IMR-90 (cell line): Measurements from ENCODE around the gene PET117. TPM values are rescaled to one million over a fixed set of nuclear protein-coding genes. Genes with fewer than 3 reads are reported as not detected.

Experiments used
- ATAC-seq: fragments of 200-7000 bp; cut with Tn5 transposase; 2 replicates; pipeline ENCODE4 v1.9.1; 2020; ENCODE audit warnings: low read depth, mild to moderate bottlenecking, moderate library complexity
- BruUV-seq: library from RNA; stranded (reverse); fragments of 400-500 nt; replicated peaks from 2 replicates; lab custom pipeline; 2021; lab: Mats Ljungman, UMichigan
- CTCF ChIA-PET: fragments of 300-600 bp; formaldehyde crosslinking; extraction: SDS; loops from one replicate; lab custom pipeline; 2021; ENCODE audit warnings: antibody characterized with exemption; lab: Yijun Ruan, JAX
- POLR2A ChIA-PET: fragments of 300-600 bp; sonication (Branson Sonifier 250); formaldehyde crosslinking; loops from one replicate; lab custom pipeline; 2022; ENCODE audit warnings: antibody characterized with exemption; ENCODE audit not compliant: unreplicated experiment; lab: Charles Lee
- DNase-seq: peaks from one replicate; pipeline ENCODE4 v3.0.0; 2013
- H2AFZ ChIP-seq: replicated peaks from 2 replicates; pipeline ENCODE3; 2013; ENCODE audit warnings: low read length, mild to moderate bottlenecking; ENCODE audit not compliant: poor library complexity
- H2AK5ac ChIP-seq: 2 replicates; pipeline ENCODE4 v1.6.1; 2013; ENCODE audit warnings: low read depth, low read length, inconsistent platforms
- H2AK9ac ChIP-seq: replicated peaks from 2 replicates; pipeline ENCODE3; 2013; ENCODE audit warnings: mild to moderate bottlenecking, low read depth, low read length, moderate library complexity; ENCODE audit not compliant: poor library complexity
- H2BK120ac ChIP-seq: 2 replicates; pipeline ENCODE4 v1.6.1; 2013; ENCODE audit warnings: low read depth, low read length, inconsistent platforms
- H2BK15ac ChIP-seq: 3 replicates; pipeline ENCODE4 v1.6.1; 2013; ENCODE audit warnings: low read depth, low read length, inconsistent platforms
- H2BK20ac ChIP-seq: 2 replicates; pipeline ENCODE4 v1.6.1; 2013; ENCODE audit warnings: low read depth, mild to moderate bottlenecking, inconsistent platforms, low read length, moderate library complexity
- H2BK5ac ChIP-seq: 2 replicates; pipeline ENCODE4 v1.6.1; 2013; ENCODE audit warnings: mild to moderate bottlenecking, low read depth, low read length, inconsistent platforms; ENCODE audit not compliant: poor library complexity, severe bottlenecking
- H3K14ac ChIP-seq: replicated peaks from 2 replicates; pipeline ENCODE4 v1.6.1; 2013; ENCODE audit warnings: low read depth, low read length, inconsistent platforms
- H3K18ac ChIP-seq: 2 replicates; pipeline ENCODE4 v1.6.1; 2013; ENCODE audit warnings: low read depth, low read length, control low read depth
- H3K23ac ChIP-seq: 2 replicates; pipeline ENCODE4 v1.6.1; 2013; ENCODE audit warnings: low read depth, low read length, inconsistent platforms
- H3K27ac ChIP-seq: 2 replicates; pipeline ENCODE4 v1.5.1; 2013; ENCODE audit warnings: mild to moderate bottlenecking, control low read depth, low read length; ENCODE audit not compliant: insufficient read depth
- H3K27me3 ChIP-seq: 2 replicates; pipeline ENCODE4 v1.6.1; 2013; ENCODE audit warnings: low read length; ENCODE audit not compliant: control insufficient read depth, insufficient read depth
- H3K36me3 ChIP-seq: 2 replicates; pipeline ENCODE4 v1.6.1; 2013; ENCODE audit warnings: low read length, mixed read lengths; ENCODE audit not compliant: control insufficient read depth, insufficient read depth
- H3K4ac ChIP-seq: 2 replicates; pipeline ENCODE4 v1.6.1; 2013; ENCODE audit warnings: low read depth, low read length, inconsistent platforms
- H3K4me1 ChIP-seq: 2 replicates; pipeline ENCODE4 v1.6.1; 2013; ENCODE audit warnings: low read length, mixed read lengths; ENCODE audit not compliant: control insufficient read depth, insufficient read depth
- H3K4me2 ChIP-seq: 2 replicates; pipeline ENCODE4 v1.6.1; 2013; ENCODE audit warnings: low read depth, mild to moderate bottlenecking, control low read depth, low read length, moderate library complexity
- H3K4me3 ChIP-seq: 2 replicates; pipeline ENCODE4 v1.5.1; 2013; ENCODE audit warnings: low read depth, mild to moderate bottlenecking, control low read depth, low read length, moderate library complexity; ENCODE audit not compliant: insufficient read depth
- H3K56ac ChIP-seq: 2 replicates; pipeline ENCODE4 v1.6.1; 2013; ENCODE audit warnings: low read length, inconsistent platforms; ENCODE audit not compliant: insufficient read depth; ENCODE audit errors: extremely low read depth
- H3K79me1 ChIP-seq, 2 experiments: 2 replicates each; pipeline ENCODE4 v1.6.1; 2013; ENCODE audit warnings: low read length in 2 of 2, inconsistent platforms in 1 of 2, low read depth in 1 of 2
- H3K9ac ChIP-seq: 2 replicates; pipeline ENCODE4 v1.6.1; 2013; ENCODE audit warnings: low read depth, low read length, control low read depth
- H3K9me1 ChIP-seq: 2 replicates; pipeline ENCODE4 v1.6.1; 2013; ENCODE audit warnings: low read length, inconsistent platforms; ENCODE audit not compliant: insufficient read depth
- H3K9me3 ChIP-seq: 2 replicates; pipeline ENCODE4 v1.6.1; 2013; ENCODE audit warnings: low read length; ENCODE audit not compliant: control insufficient read depth, insufficient read depth
- H4K20me1 ChIP-seq: 2 replicates; pipeline ENCODE4 v1.6.1; 2013; ENCODE audit warnings: low read length, inconsistent platforms; ENCODE audit not compliant: insufficient read depth
- H4K5ac ChIP-seq: 2 replicates; pipeline ENCODE4 v1.6.1; 2013; ENCODE audit warnings: mild to moderate bottlenecking, low read depth, low read length, control low read depth
- H4K8ac ChIP-seq, 2 experiments: 2 replicates each; pipeline ENCODE4 v1.6.1; 2013; ENCODE audit warnings: low read depth in 2 of 2, low read length in 2 of 2, control low read depth in 1 of 2, inconsistent platforms in 1 of 2
- H4K91ac ChIP-seq: 2 replicates; pipeline ENCODE4 v1.6.1; 2013; ENCODE audit warnings: low read depth, low read length, inconsistent platforms; ENCODE audit not compliant: insufficient read depth
- BHLHE40 ChIP-seq: fragments of 150-350 bp; IDR thresholded peaks from 2 replicates; pipeline ENCODE4 v1.6.1; 2016; ENCODE audit warnings: mild to moderate bottlenecking, low read depth, low read length
- CEBPB ChIP-seq: IDR thresholded peaks from 2 replicates; pipeline ENCODE4 v1.6.1; 2012; ENCODE audit warnings: low read depth, low read length, improper control_type of control experiment
- CHD1 ChIP-seq: IDR thresholded peaks from 2 replicates; pipeline ENCODE4 v1.6.1; 2012; ENCODE audit warnings: low read depth, low read length, improper control_type of control experiment
- CTCF ChIP-seq: conservative IDR thresholded peaks from 2 replicates; pipeline ENCODE4 v1.5.1; 2012; ENCODE audit warnings: mild to moderate bottlenecking, low read depth, low read length, improper control_type of control experiment
- ELK1 ChIP-seq: fragments of 150-350 bp; IDR thresholded peaks from 2 replicates; pipeline ENCODE4 v1.6.1; 2016; ENCODE audit warnings: low read depth, mild to moderate bottlenecking, low read length, moderate library complexity, borderline replicate concordance
- MAZ ChIP-seq: IDR thresholded peaks from 2 replicates; pipeline ENCODE4 v1.6.1; 2012; ENCODE audit warnings: low read depth, mild to moderate bottlenecking, low read length, improper control_type of control experiment, moderate library complexity, borderline replicate concordance
- POLR2A ChIP-seq: IDR thresholded peaks from 2 replicates; pipeline ENCODE4 v1.6.1; 2012; ENCODE audit warnings: mild to moderate bottlenecking, low read depth, low read length
- RAD21 ChIP-seq: IDR thresholded peaks from 2 replicates; pipeline ENCODE4 v1.6.1; 2012; ENCODE audit warnings: low read length, improper control_type of control experiment
- RCOR1 ChIP-seq: IDR thresholded peaks from 2 replicates; pipeline ENCODE4 v1.6.1; 2012; ENCODE audit warnings: mild to moderate bottlenecking, low read length, improper control_type of control experiment; ENCODE audit not compliant: insufficient replicate concordance
- RFX5 ChIP-seq: IDR thresholded peaks from 2 replicates; pipeline ENCODE4 v1.8.0; 2012; ENCODE audit warnings: low read depth, mild to moderate bottlenecking, low read length, moderate library complexity
- SMC3 ChIP-seq: fragments of 150-350 bp; IDR thresholded peaks from 2 replicates; pipeline ENCODE4 v1.6.1; 2016; ENCODE audit warnings: low read depth, mild to moderate bottlenecking, antibody characterized with exemption, low read length, moderate library complexity
- USF2 ChIP-seq: fragments of 150-350 bp; IDR thresholded peaks from 2 replicates; pipeline ENCODE4 v1.6.1; 2017; ENCODE audit warnings: mild to moderate bottlenecking, antibody characterized with exemption, low read length, low read depth
- WGBS, 2 experiments: methylation state at CpG; one replicate each; pipeline versions ENCODE4 v1.1.5 to v1.1.7; 2013; ENCODE audit warnings: missing lambda C conversion rate in 2 of 2; ENCODE audit not compliant: insufficient read length in 1 of 2; ENCODE audit errors: extremely low coverage in 2 of 2; 5-methylcytosine and 5-hydroxymethylcytosine counted together
- dilution Hi-C: fragments of 300-500 bp; cut with HindIII; formaldehyde crosslinking; loops from one replicate; pipeline ENCODE4 v1.14.3; 2018; ENCODE audit warnings: low sequenced_read_pairs; ENCODE audit not compliant: unreplicated experiment
- in situ Hi-C: fragments of 300-500 bp; cut with MboI; formaldehyde crosslinking; loops from 3 replicates; pipeline ENCODE4 v1.14.3; 2019; ENCODE audit warnings: low sequenced_read_pairs, inconsistent platforms, mixed read lengths
- intact Hi-C: fragments of 100-400 bp; cut with micrococcal nuclease; formaldehyde crosslinking; loops from 2 replicates; pipeline ENCODE4 v1.10.0; 2022
- polyA plus RNA-seq, 3 experiments: library from polyadenylated mRNA; depleted of rRNA; stranded (reverse); fragments of >200 nt; gene quantifications; 2 replicates each; pipeline ENCODE4 v1.2.3, GENCODE V29; 2012; ENCODE audit warnings: low replicate concordance in 1 of 3
- total RNA-seq: library from RNA; depleted of rRNA; stranded (reverse); fragments of >200 nt; gene quantifications from 2 replicates; pipeline ENCODE4 v1.2.3, GENCODE V29; 2012

PET117 gene
- total and polyA plus RNA-seq, 2 of the 4 experiments (the other 2 are of a cell fraction) = 3.9 to 8.3 TPM

GRCh38 chr20:18187020-18187419 lies 49.4 kb downstream of the PET117 start:
- Histone ChIP-seq H3K4me2 (no peak overlapping the region), H3K9me1 (peaks cover 2% of the 10 kb centered on the region; the same call in 1 of the 2 replicates), H3K56ac (no peak overlapping the region), H4K20me1 (no peaks in the 10 kb centered on the region), H3K27ac (no peak overlapping the region), H3K9me3 (no peaks in the 10 kb centered on the region), H4K5ac (no peak overlapping the region), H3K27me3 (no peaks in the 10 kb centered on the region), H2AK9ac (no peak overlapping the region), H4K91ac (no peak overlapping the region), H3K4me1 (no peaks in the 10 kb centered on the region), H3K79me1 (no peaks in the 10 kb centered on the region), H3K23ac (no peak overlapping the region), H2AK5ac (no peak overlapping the region), H3K9ac (no peak overlapping the region), H3K4me3 (no peak overlapping the region), H3K14ac (no peak overlapping the region), H2AFZ (no peak overlapping the region), H3K36me3 (peaks cover 28% of the 10 kb centered on the region), H2BK5ac (no peak overlapping the region), H2BK120ac (no peak overlapping the region), H4K8ac (no peak overlapping the region), H2BK20ac (no peak overlapping the region), H3K4ac (no peak overlapping the region), H3K18ac (no peak overlapping the region), H2BK15ac (no peak overlapping the region)
- DNase-seq (no peak), ATAC-seq (no peak)
- in situ Hi-C loops (no loop called here), dilution Hi-C loops (no loop called here), intact Hi-C loops (no loop called here)
- CTCF ChIA-PET = no interaction called here
- POLR2A ChIA-PET = no interaction called here
- 67% methylated on average over 2 of the region's 5 CpGs; no CpG with 5 or more reads in 1 of the 2 experiments for WGBS, 2 experiments
- TF ChIP-seq CEBPB (no peak), MAZ (no peak), SMC3 (no peak), ELK1 (no peak), RFX5 (no peak), USF2 (no peak), POLR2A (no peak), CHD1 (no peak), RAD21 (no peak), CTCF (no peak), RCOR1 (no peak), BHLHE40 (no peak)
- BruUV-seq = no TSS peak
